ENCODE measurements around the gene WNT10A. TPM values are rescaled to one million over a fixed set of nuclear protein-coding genes. Genes with fewer than 3 reads are reported as not detected.
A peak's percentile ranks its signal among the peaks of the same experiment; 100 is the strongest.

Gene WNT10A
- total RNA-seq, 2 experiments from 2014 or later = 1.1 to 1.3 TPM

- intact Hi-C loops (cut with micrococcal nuclease) = loop anchor here (1.0 to 5.0 kb wide), 4 partner anchors 11 to 371 kb away; partner anchors contain the start of genes CNPPD1, RETREG2, TUBA4A and TUBA4B
- peaks cover 49% of the 10 kb centered on the region for H3K4me1 Mint-ChIP-seq (ENCODE audit: low read depth)
- H3K9me3 Mint-ChIP-seq = no peaks in the 10 kb centered on the region
- peak overlapping the region; percentile 63 for H3K4me3 Mint-ChIP-seq
- H3K36me3 Mint-ChIP-seq (ENCODE audit: low read depth) = no peaks in the 10 kb centered on the region
- H3K27me3 Mint-ChIP-seq (ENCODE audit: low read depth) = peaks cover 20% of the 10 kb centered on the region
- CTCF ChIA-PET = interaction anchor here (1.0 to 19.0 kb wide), 2 partner anchors 18 to 29 kb away, joined by 3 to 947 read pairs; no protein-coding TSS in a partner anchor
- peak overlapping the region; percentile 37 for H3K27ac Mint-ChIP-seq
- DNase-seq = no peak
These were observed 375 bp downstream of the WNT10A start for GRCh38 chr2:218880859-218881594.

GRCh38 chr2:218881744-218882460, 1.2 kb downstream of the WNT10A start:
- no peaks in the 10 kb centered on the region for H3K36me3 Mint-ChIP-seq (ENCODE audit: low read depth)
- H3K27me3 Mint-ChIP-seq (ENCODE audit: low read depth) = peaks cover 13% of the 10 kb centered on the region
- H3K4me3 Mint-ChIP-seq = no peak overlapping the region
- H3K4me1 Mint-ChIP-seq (ENCODE audit: low read depth) = peaks cover 47% of the 10 kb centered on the region
- H3K9me3 Mint-ChIP-seq = no peaks in the 10 kb centered on the region
- no peak overlapping the region for H3K27ac Mint-ChIP-seq
- CTCF ChIA-PET = interaction anchor here (1.0 to 19.0 kb wide), 2 partner anchors 17 to 29 kb away, joined by 3 to 947 read pairs; no protein-coding TSS in a partner anchor
- intact Hi-C loops (cut with micrococcal nuclease) = loop anchor here (5.0 kb wide), 2 partner anchors 295 to 370 kb away; partner anchors contain the start of genes CNPPD1, RETREG2, TUBA4A and TUBA4B
- no peak for DNase-seq

GRCh38 chr2:218882461-218882816, 1.8 kb downstream of the WNT10A start:
- Mint-ChIP-seq H3K4me1 (ENCODE audit: low read depth) (peaks cover 45% of the 10 kb centered on the region), H3K36me3 (ENCODE audit: low read depth) (no peaks in the 10 kb centered on the region), H3K27me3 (ENCODE audit: low read depth) (peaks cover 13% of the 10 kb centered on the region), H3K27ac (no peak overlapping the region), H3K4me3 (no peak overlapping the region), H3K9me3 (no peaks in the 10 kb centered on the region)
- intact Hi-C loops (cut with micrococcal nuclease) = loop anchor here (5.0 kb wide), 2 partner anchors 295 to 370 kb away; partner anchors contain the start of genes CNPPD1, RETREG2, TUBA4A and TUBA4B
- DNase-seq = no peak
- CTCF ChIA-PET = interaction anchor here (0.5 to 19.0 kb wide), 2 partner anchors 16 to 30 kb away, joined by 3 to 947 read pairs; no protein-coding TSS in a partner anchor

GRCh38 chr2:218882866-218883366, 2.3 kb downstream of the WNT10A start:
- no peaks in the 10 kb centered on the region for H3K36me3 Mint-ChIP-seq (ENCODE audit: low read depth)
- peaks cover 45% of the 10 kb centered on the region for H3K4me1 Mint-ChIP-seq (ENCODE audit: low read depth)
- peaks cover 13% of the 10 kb centered on the region for H3K27me3 Mint-ChIP-seq (ENCODE audit: low read depth)
- peak; percentile 60 for DNase-seq
- peak overlapping the region; percentile 49 for H3K4me3 Mint-ChIP-seq
- no peak overlapping the region for H3K27ac Mint-ChIP-seq
- intact Hi-C loops (cut with micrococcal nuclease) = loop anchor here (5.0 kb wide), 2 partner anchors 294 to 369 kb away; partner anchors contain the start of genes CNPPD1, RETREG2, TUBA4A and TUBA4B
- no peaks in the 10 kb centered on the region for H3K9me3 Mint-ChIP-seq
- CTCF ChIA-PET = interaction anchor here (0.5 to 19.0 kb wide), 2 partner anchors 16 to 31 kb away, joined by 3 to 947 read pairs; no protein-coding TSS in a partner anchor

- Mint-ChIP-seq H3K27ac (no peak overlapping the region), H3K4me1 (ENCODE audit: low read depth) (peaks cover 45% of the 10 kb centered on the region), H3K27me3 (ENCODE audit: low read depth) (peaks cover 13% of the 10 kb centered on the region), H3K4me3 (peak overlapping the region; percentile 65), H3K36me3 (ENCODE audit: low read depth) (no peaks in the 10 kb centered on the region), H3K9me3 (no peaks in the 10 kb centered on the region)
- CTCF ChIA-PET = interaction anchor here (0.9 to 19.0 kb wide), 3 partner anchors 12 to 31 kb away, joined by 3 to 947 read pairs (median 3); no protein-coding TSS in a partner anchor
- intact Hi-C loops (cut with micrococcal nuclease) = loop anchor here (5.0 kb wide), 2 partner anchors 294 to 369 kb away; partner anchors contain the start of genes CNPPD1, RETREG2, TUBA4A and TUBA4B
- no peak for DNase-seq
These were observed 3.1 kb downstream of the WNT10A start for GRCh38 chr2:218883491-218884490.

- CTCF ChIA-PET = interaction anchor here (1.1 to 19.0 kb wide), 4 partner anchors 8 to 410 kb away, joined by 3 to 947 read pairs (median 35); no protein-coding TSS in a partner anchor
- Mint-ChIP-seq H3K36me3 (ENCODE audit: low read depth) (no peaks in the 10 kb centered on the region), H3K9me3 (no peaks in the 10 kb centered on the region), H3K27me3 (ENCODE audit: low read depth) (peaks cover 13% of the 10 kb centered on the region), H3K27ac (no peak overlapping the region), H3K4me1 (ENCODE audit: low read depth) (peaks cover 40% of the 10 kb centered on the region), H3K4me3 (peak overlapping the region; percentile 65)
- intact Hi-C loops (cut with micrococcal nuclease) = loop anchor here (5.0 kb wide), 2 partner anchors 293 to 368 kb away; partner anchors contain the start of genes CNPPD1, RETREG2, TUBA4A and TUBA4B
- no peak for DNase-seq
These were observed 3.9 kb downstream of the WNT10A start for GRCh38 chr2:218884519-218884918.

GRCh38 chr2:218885981-218886947, 5.6 kb downstream of the WNT10A start:
- Mint-ChIP-seq H3K4me1 (ENCODE audit: low read depth) (peaks cover 30% of the 10 kb centered on the region), H3K36me3 (ENCODE audit: low read depth) (no peaks in the 10 kb centered on the region), H3K9me3 (no peaks in the 10 kb centered on the region), H3K27me3 (ENCODE audit: low read depth) (peaks cover 11% of the 10 kb centered on the region), H3K27ac (no peak overlapping the region), H3K4me3 (no peak overlapping the region)
- CTCF ChIA-PET = interaction anchor here (0.6 to 19.0 kb wide), 7 partner anchors 7 to 666 kb away, joined by 3 to 947 read pairs (median 6); no protein-coding TSS in a partner anchor
- no peak for DNase-seq
- intact Hi-C loops (cut with micrococcal nuclease) = no loop called here

GRCh38 chr2:218887079-218887478, 6.4 kb downstream of the WNT10A start:
- H3K4me3 Mint-ChIP-seq = no peak overlapping the region
- H3K36me3 Mint-ChIP-seq (ENCODE audit: low read depth) = no peaks in the 10 kb centered on the region
- H3K27me3 Mint-ChIP-seq (ENCODE audit: low read depth) = peaks cover 6% of the 10 kb centered on the region
- no peak overlapping the region for H3K27ac Mint-ChIP-seq
- DNase-seq = no peak
- H3K4me1 Mint-ChIP-seq (ENCODE audit: low read depth) = peaks cover 27% of the 10 kb centered on the region
- CTCF ChIA-PET = interaction anchor here (0.6 to 19.0 kb wide), 6 partner anchors 8 to 667 kb away, joined by 3 to 947 read pairs (median 9); partner anchors contain the start of gene TTLL4
- intact Hi-C loops (cut with micrococcal nuclease) = no loop called here
- H3K9me3 Mint-ChIP-seq = no peaks in the 10 kb centered on the region

GRCh38 chr2:218888341-218888740, 7.7 kb downstream of the WNT10A start:
- no peaks in the 10 kb centered on the region for H3K27me3 Mint-ChIP-seq (ENCODE audit: low read depth)
- CTCF ChIA-PET = interaction anchor here (0.6 to 19.0 kb wide), 5 partner anchors 9 to 288 kb away, joined by 3 to 947 read pairs (median 12); partner anchors contain the start of gene CNPPD1
- DNase-seq = no peak
- intact Hi-C loops (cut with micrococcal nuclease) = no loop called here
- no peaks in the 10 kb centered on the region for H3K9me3 Mint-ChIP-seq
- no peaks in the 10 kb centered on the region for H3K36me3 Mint-ChIP-seq (ENCODE audit: low read depth)
- no peak overlapping the region for H3K4me3 Mint-ChIP-seq
- H3K27ac Mint-ChIP-seq = no peak overlapping the region
- H3K4me1 Mint-ChIP-seq (ENCODE audit: low read depth) = peaks cover 25% of the 10 kb centered on the region

- intact Hi-C loops (cut with micrococcal nuclease) = loop anchor here (5.0 kb wide), 2 partner anchors 493 to 673 kb away; partner anchors contain the start of genes ARPC2 and CTDSP1
- Mint-ChIP-seq H3K9me3 (no peaks in the 10 kb centered on the region), H3K4me1 (ENCODE audit: low read depth) (peaks cover 34% of the 10 kb centered on the region), H3K27me3 (ENCODE audit: low read depth) (no peaks in the 10 kb centered on the region), H3K27ac (no peak overlapping the region), H3K36me3 (ENCODE audit: low read depth) (peaks cover 2% of the 10 kb centered on the region), H3K4me3 (no peak overlapping the region)
- CTCF ChIA-PET = interaction anchor here (19.0 to 19.6 kb wide), 2 partner anchors 9 kb away, joined by 947 read pairs; partner anchors contain the start of gene WNT10A
- DNase-seq = no peak
These were observed 9.3 kb downstream of the WNT10A start for GRCh38 chr2:218889937-218890336.

All from activated naive CD4-positive, alpha-beta T cell treated with anti-CD3 and anti-CD28 coated beads for 36 hours (primary cell).